Measurements from ENCODE around the gene ZFYVE28.

The ZFYVE28 gene

DNA sequence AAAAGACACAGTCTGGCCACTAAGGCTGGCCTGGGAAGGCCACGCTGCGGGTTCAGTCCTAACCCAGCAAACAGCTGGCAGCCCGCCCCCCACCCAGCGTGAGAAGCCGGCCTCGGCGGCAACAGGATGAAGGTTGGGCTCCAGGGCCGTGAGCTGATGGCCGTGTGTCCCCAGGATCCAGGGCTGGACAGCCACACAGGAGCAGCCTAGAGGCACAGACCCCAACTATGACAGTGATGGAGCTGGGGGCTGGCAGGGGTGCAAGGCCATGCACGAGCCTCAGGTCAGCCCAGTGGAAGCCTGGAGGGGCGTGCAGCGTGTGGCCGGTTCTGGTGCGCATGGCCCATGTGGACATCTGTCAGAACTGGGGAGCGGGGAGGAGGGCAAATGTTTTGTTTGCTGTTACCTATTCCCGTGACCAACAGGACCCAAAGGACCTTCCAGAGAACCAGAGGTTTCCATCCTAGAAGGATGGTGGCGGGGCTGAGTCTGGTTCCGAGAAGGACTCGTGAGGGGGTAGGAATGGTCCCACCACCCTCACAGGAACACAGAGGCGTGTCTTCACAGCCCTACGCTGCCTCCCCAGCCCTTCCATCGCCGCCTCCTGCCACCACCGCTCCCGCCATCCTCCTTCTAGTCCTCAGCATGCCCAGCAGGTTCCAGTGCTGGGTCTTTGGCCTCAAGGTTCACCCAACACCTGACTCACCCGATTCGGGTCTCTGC is 46.5 kb downstream of the ZFYVE28 start:
- no peak overlapping the region for H3K4me2 ChIP-seq (ENCODE audit: low read depth, low read length, poor library complexity, severe bottlenecking)
- TF ChIP-seq, protein P1, sequence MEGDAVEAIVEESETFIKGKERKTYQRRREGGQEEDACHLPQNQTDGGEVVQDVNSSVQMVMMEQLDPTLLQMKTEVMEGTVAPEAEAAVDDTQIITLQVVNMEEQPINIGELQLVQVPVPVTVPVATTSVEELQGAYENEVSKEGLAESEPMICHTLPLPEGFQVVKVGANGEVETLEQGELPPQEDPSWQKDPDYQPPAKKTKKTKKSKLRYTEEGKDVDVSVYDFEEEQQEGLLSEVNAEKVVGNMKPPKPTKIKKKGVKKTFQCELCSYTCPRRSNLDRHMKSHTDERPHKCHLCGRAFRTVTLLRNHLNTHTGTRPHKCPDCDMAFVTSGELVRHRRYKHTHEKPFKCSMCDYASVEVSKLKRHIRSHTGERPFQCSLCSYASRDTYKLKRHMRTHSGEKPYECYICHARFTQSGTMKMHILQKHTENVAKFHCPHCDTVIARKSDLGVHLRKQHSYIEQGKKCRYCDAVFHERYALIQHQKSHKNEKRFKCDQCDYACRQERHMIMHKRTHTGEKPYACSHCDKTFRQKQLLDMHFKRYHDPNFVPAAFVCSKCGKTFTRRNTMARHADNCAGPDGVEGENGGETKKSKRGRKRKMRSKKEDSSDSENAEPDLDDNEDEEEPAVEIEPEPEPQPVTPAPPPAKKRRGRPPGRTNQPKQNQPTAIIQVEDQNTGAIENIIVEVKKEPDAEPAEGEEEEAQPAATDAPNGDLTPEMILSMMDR (IDR thresholded peaks at IDR 0.05; ENCODE audit: insufficient read depth, low read length, poor library complexity, severe bottlenecking) = no peak
- no peak for TF ChIP-seq EZH2phosphoT487 (conservative IDR thresholded peaks at IDR 0.05; ENCODE audit: low read length)
- H3K27me3 ChIP-seq (ENCODE audit: low read length) = no peaks in the 10 kb centered on the region
- no peak overlapping the region for H3K9ac ChIP-seq (ENCODE audit: low read length)
- no peaks in the 10 kb centered on the region for H3K36me3 ChIP-seq (ENCODE audit: low read length)
- H4K20me1 ChIP-seq (ENCODE audit: low read depth, low read length) = no peaks in the 10 kb centered on the region
- no peak overlapping the region for H2AFZ ChIP-seq (ENCODE audit: low read depth, low read length, severe bottlenecking)
- H3K27ac ChIP-seq (ENCODE audit: low read depth, low read length) = no peak overlapping the region
- H3K79me2 ChIP-seq (ENCODE audit: insufficient read depth, low read length) = no peaks in the 10 kb centered on the region
- no peak overlapping the region for H3K4me3 ChIP-seq (ENCODE audit: insufficient read depth, low read length, poor library complexity, severe bottlenecking)
- H3F3A ChIP-seq (ENCODE audit: insufficient read depth) = no peaks in the 10 kb centered on the region
- H3K9me2 ChIP-seq (replicated peaks; ENCODE audit: insufficient read depth, low read length) = no peaks in the 10 kb centered on the region
- H3K9me3 ChIP-seq (ENCODE audit: insufficient read depth, low read length) = 0 out of 2 replicates have a peak, but pooled peaks cover 8% of the 10 kb centered on the region

DNA sequence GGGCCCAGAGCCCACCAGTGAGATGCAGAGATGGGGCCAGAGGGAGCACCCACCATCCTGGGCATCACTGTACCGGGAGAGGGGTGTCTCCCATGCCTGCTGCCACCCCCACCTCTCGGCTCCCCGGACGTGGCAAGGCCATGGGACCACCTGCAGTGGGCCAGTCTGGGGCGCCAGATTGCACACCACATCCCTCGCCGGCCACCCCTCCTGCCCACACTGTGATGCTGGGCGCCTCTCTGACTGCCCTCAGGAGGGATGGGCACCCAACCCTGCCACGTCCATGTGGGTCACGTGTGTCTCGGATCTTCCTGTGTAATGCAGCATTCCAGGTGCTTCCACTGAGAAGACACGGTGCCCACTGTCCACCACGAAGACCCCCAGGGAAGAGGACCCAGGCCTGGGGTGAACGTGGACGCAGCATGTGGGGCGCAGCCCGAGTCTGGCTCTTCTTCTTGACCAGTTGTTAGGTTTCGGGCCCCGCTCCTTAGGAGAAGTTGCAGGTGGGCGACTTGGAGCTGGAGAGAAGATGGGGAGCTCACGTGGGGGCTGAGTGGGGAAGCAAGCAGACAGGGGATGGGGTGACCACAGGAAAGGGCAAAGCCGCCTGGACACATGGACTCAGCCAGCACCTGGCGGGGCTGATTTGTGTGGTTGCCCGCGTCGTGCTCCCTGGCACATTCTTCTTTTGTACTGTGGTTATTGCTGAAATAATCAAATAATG is 47.7 kb downstream of the ZFYVE28 start:
- Histone ChIP-seq H3K9ac (ENCODE audit: low read length) (no peak overlapping the region), H3K27me3 (ENCODE audit: low read length) (no peaks in the 10 kb centered on the region), H2AFZ (ENCODE audit: low read depth, low read length, severe bottlenecking) (no peak overlapping the region), H3K4me2 (ENCODE audit: low read depth, low read length, poor library complexity, severe bottlenecking) (no peak overlapping the region), H3K9me3 (ENCODE audit: insufficient read depth, low read length) (0 out of 2 replicates have a peak, but pooled peaks cover 8% of the 10 kb centered on the region), H3K27ac (ENCODE audit: low read depth, low read length) (no peak overlapping the region), H3F3A (ENCODE audit: insufficient read depth) (no peaks in the 10 kb centered on the region), H4K20me1 (ENCODE audit: low read depth, low read length) (no peaks in the 10 kb centered on the region), H3K9me2 (replicated peaks; ENCODE audit: insufficient read depth, low read length) (no peaks in the 10 kb centered on the region), H3K36me3 (ENCODE audit: low read length) (no peaks in the 10 kb centered on the region), H3K79me2 (ENCODE audit: insufficient read depth, low read length) (no peaks in the 10 kb centered on the region), H3K4me3 (ENCODE audit: insufficient read depth, low read length, poor library complexity, severe bottlenecking) (no peak overlapping the region)
- TF ChIP-seq, protein P1 (IDR thresholded peaks at IDR 0.05; ENCODE audit: insufficient read depth, low read length, poor library complexity, severe bottlenecking) = no peak
- no peak for TF ChIP-seq EZH2phosphoT487 (conservative IDR thresholded peaks at IDR 0.05; ENCODE audit: low read length)

- H3K27me3 ChIP-seq (ENCODE audit: low read length) = no peaks in the 10 kb centered on the region
- no peak overlapping the region for H2AFZ ChIP-seq (ENCODE audit: low read depth, low read length, severe bottlenecking)
- 0 out of 2 replicates have a peak, but pooled peaks cover 8% of the 10 kb centered on the region for H3K9me3 ChIP-seq (ENCODE audit: insufficient read depth, low read length)
- H3K27ac ChIP-seq (ENCODE audit: low read depth, low read length) = no peak overlapping the region
- H3K9me2 ChIP-seq (replicated peaks; ENCODE audit: insufficient read depth, low read length) = no peaks in the 10 kb centered on the region
- no peak overlapping the region for H3K4me3 ChIP-seq (ENCODE audit: insufficient read depth, low read length, poor library complexity, severe bottlenecking)
- no peak overlapping the region for H3K4me2 ChIP-seq (ENCODE audit: low read depth, low read length, poor library complexity, severe bottlenecking)
- no peaks in the 10 kb centered on the region for H4K20me1 ChIP-seq (ENCODE audit: low read depth, low read length)
- no peaks in the 10 kb centered on the region for H3K36me3 ChIP-seq (ENCODE audit: low read length)
- no peaks in the 10 kb centered on the region for H3F3A ChIP-seq (ENCODE audit: insufficient read depth)
- no peaks in the 10 kb centered on the region for H3K79me2 ChIP-seq (ENCODE audit: insufficient read depth, low read length)
- no peak overlapping the region for H3K9ac ChIP-seq (ENCODE audit: low read length)
- TF ChIP-seq EZH2phosphoT487 (conservative IDR thresholded peaks at IDR 0.05; ENCODE audit: low read length) = no peak
- TF ChIP-seq, protein P1 (IDR thresholded peaks at IDR 0.05; ENCODE audit: insufficient read depth, low read length, poor library complexity, severe bottlenecking) = no peak
Measured at GRCh38 chr4:2368746-2369437, 49.6 kb downstream of the ZFYVE28 start.

All from SU-DHL-6 (cell line).